HG03460 (cell line): ENCODE data around the gene MRM2.
A peak's percentile ranks its signal among the peaks of the same experiment; 100 is the strongest.
"Not testable (repeated sequence)": the region's sequence is repeated elsewhere in the genome, so short reads cannot be mapped to it uniquely, and the experiment has no call there.

Experiments
- ATAC-seq: cut with Tn5 transposase; IDR thresholded peaks from one replicate; pipeline ENCODE4 v1.9.1; 2021; ENCODE audit not compliant: unreplicated experiment

MRM2 gene

GRCh38 chr7:2269089-2269990, 27.3 kb upstream of the MRM2 start:
- ATAC-seq = not testable (repeated sequence)

- ATAC-seq = no peak
These were observed 24.9 kb upstream of the MRM2 start for GRCh38 chr7:2266911-2267310.

GRCh38 chr7:2264158-2264557, 22.2 kb upstream of the MRM2 start:
- ATAC-seq = no peak

GRCh38 chr7:2263176-2263575, 21.2 kb upstream of the MRM2 start:
- ATAC-seq = no peak

- no peak for ATAC-seq
These were observed 19.6 kb upstream of the MRM2 start for GRCh38 chr7:2261611-2262010.

GRCh38 chr7:2260820-2261219, 18.8 kb upstream of the MRM2 start:
- ATAC-seq = no peak

GRCh38 chr7:2259480-2259879, 17.5 kb upstream of the MRM2 start:
- ATAC-seq = no peak

- ATAC-seq = peak; percentile 60
These were observed 16.8 kb upstream of the MRM2 start for GRCh38 chr7:2258661-2259365.

- ATAC-seq = no peak
These were observed 15.6 kb upstream of the MRM2 start for GRCh38 chr7:2257651-2258050.

- ATAC-seq = no peak
These were observed 15.1 kb upstream of the MRM2 start for GRCh38 chr7:2257046-2257551.

- no peak for ATAC-seq
These were observed 14.5 kb upstream of the MRM2 start for GRCh38 chr7:2256306-2257045.

- no peak for ATAC-seq
These were observed 13.4 kb upstream of the MRM2 start for GRCh38 chr7:2255145-2256139.

GRCh38 chr7:2254429-2255144, 12.6 kb upstream of the MRM2 start:
- no peak for ATAC-seq

- no peak for ATAC-seq
These were observed 11.7 kb upstream of the MRM2 start for GRCh38 chr7:2253525-2254244.

GRCh38 chr7:2253021-2253420, 11.0 kb upstream of the MRM2 start:
- ATAC-seq = no peak

- ATAC-seq = no peak
These were observed 10.1 kb upstream of the MRM2 start for GRCh38 chr7:2251841-2252771.

- ATAC-seq = no peak
These were observed 9.4 kb upstream of the MRM2 start for GRCh38 chr7:2251381-2251780.
